ENCODE results near the gene INVS.

The INVS gene

GRCh38 chr9:100350188-100350587 lies 251.1 kb downstream of the INVS start:
- no peak for DNase-seq
